Mucosa of descending colon (tissue), 3 donors: ENCODE results near the gene INKA2. TPM values are rescaled to one million over a fixed set of nuclear protein-coding genes. Genes with fewer than 3 reads are reported as not detected.

ENCODE experiments used
- ATAC-seq: fragments of 200-7000 bp; cut with Tn5 transposase; one replicate; pipeline ENCODE4 v1.9.1; 2020; ENCODE audit warnings: mild to moderate bottlenecking, moderate library complexity
- DNase-seq, 3 donors: peaks; one replicate each; pipeline ENCODE4 v3.0.0-alpha.2; 2020
- H3K36me3 ChIP-seq: fragments of 200-600 bp; one replicate; pipeline ENCODE4 v1.8.0; 2021; ENCODE audit warnings: low read depth, mild to moderate bottlenecking
- H3K4me1 ChIP-seq: fragments of 200-600 bp; one replicate; pipeline ENCODE4 v1.8.0; 2021; ENCODE audit warnings: low read depth, mild to moderate bottlenecking
- H3K4me3 ChIP-seq: fragments of 200-600 bp; one replicate; pipeline ENCODE4 v1.8.0; 2021; ENCODE audit warnings: mild to moderate bottlenecking
- H3K9me3 ChIP-seq: fragments of 200-600 bp; one replicate; pipeline ENCODE4 v1.8.0; 2021; ENCODE audit warnings: mild to moderate bottlenecking
- CTCF ChIP-seq: fragments of 200-600 bp; IDR thresholded peaks from one replicate; pipeline ENCODE4 v1.8.0; 2022; ENCODE audit warnings: antibody characterized with exemption, mild to moderate bottlenecking
- intact Hi-C, 2 donors: fragments of 100-400 bp; cut with DNase I in 1 of 2; cut with micrococcal nuclease in 1 of 2; formaldehyde crosslinking; loops; one replicate each; pipeline versions ENCODE4 v1.11.0 to v1.11.1; 2022; cut with DNase I, micrococcal nuclease
- total RNA-seq, 3 donors: library from RNA; stranded (reverse); fragmentation: NEBNext Ultra II Directional in 2 of 3; extraction: Animal tissue kit (Norgen Biotek cat#: 25700) in 2 of 3; gene quantifications; one replicate each; pipeline versions ENCODE4 v1.2.1 to v1.2.4, GENCODE V29; 2021 to 2023
- donor health status: DM: no; HTN: no; CAD: no; lungs with moderate emphysema.
- donor health status: DM: no; HTN: no; CAD: no.
- donor health status: DM: no; HTN: yes; CAD: no.

Gene INKA2
- total RNA-seq, 3 donors from 2014 or later, result 2.3 to 9.8 (median 2.5) TPM

- peak in 1 of 3 donors; percentile 20 for DNase-seq
- H3K36me3 ChIP-seq, result peaks cover 4% of the 10 kb centered on the region
- no peak for TF ChIP-seq CTCF
- H3K4me3 ChIP-seq, result no peak overlapping the region
- intact Hi-C loops, result no loop called here
- H3K4me1 ChIP-seq, result peaks cover 25% of the 10 kb centered on the region
- peak; percentile 7 for ATAC-seq
- no peaks in the 10 kb centered on the region for H3K9me3 ChIP-seq
These were observed 19.2 kb upstream of the INKA2 start for GRCh38 chr1:111758373-111758772.

GRCh38 chr1:111756124-111756513, 16.9 kb upstream of the INKA2 start:
- TF ChIP-seq CTCF, result no peak
- Histone ChIP-seq H3K9me3 (no peaks in the 10 kb centered on the region), H3K4me3 (peak overlapping the region; percentile 60), H3K4me1 (peaks cover 25% of the 10 kb centered on the region), H3K36me3 (peaks cover under 1% of the 10 kb centered on the region)
- DNase-seq (no peak), ATAC-seq (peak; percentile 9)
- intact Hi-C loops, result no loop called here

GRCh38 chr1:111755331-111756123, 16.3 kb upstream of the INKA2 start, which contains the start of gene DDX20:
Gene DDX20 (plus strand): TSS chr1:111755901. CDS start chr1:111755925, 24 bp downstream.
- intact Hi-C loops, result no loop called here
- H3K9me3 ChIP-seq, result no peaks in the 10 kb centered on the region
- peak; percentile 97 for ATAC-seq

GRCh38 chr1:111754984-111755330, 15.8 kb upstream of the INKA2 start:
- TF ChIP-seq CTCF, result no peak
- no peaks in the 10 kb centered on the region for H3K36me3 ChIP-seq
- intact Hi-C loops, result no loop called here
- ATAC-seq (peak; percentile 42), DNase-seq (peak; percentile 62 to 73 (median 64))
- peak overlapping the region; percentile 60 for H3K4me3 ChIP-seq
- H3K9me3 ChIP-seq, result no peaks in the 10 kb centered on the region
- peaks cover 25% of the 10 kb centered on the region for H3K4me1 ChIP-seq

More at GRCh38 chr1:111755331-111756123, 16.3 kb upstream of the INKA2 start, which contains the start of gene DDX20:
- H3K36me3 ChIP-seq, result no peaks in the 10 kb centered on the region
- peak within 1 kb of the TSS; percentile 60 for H3K4me3 ChIP-seq
- peak; percentile 84 for TF ChIP-seq CTCF
- H3K4me1 ChIP-seq, result peaks cover 25% of the 10 kb centered on the region
- DNase-seq, result peak; percentile 95 to 96 (median 95)

GRCh38 chr1:111751906-111752575, 12.8 kb upstream of the INKA2 start:
- no peak for TF ChIP-seq CTCF
- Histone ChIP-seq H3K4me3 (no peak overlapping the region), H3K9me3 (no peaks in the 10 kb centered on the region), H3K36me3 (no peaks in the 10 kb centered on the region), H3K4me1 (peaks cover 14% of the 10 kb centered on the region)
- ATAC-seq, result no peak
- DNase-seq, result no peak
- intact Hi-C loops, result no loop called here
